ENCODE results near the gene FUS.
"Not testable (repeated sequence)": the region's sequence is repeated elsewhere in the genome, so short reads cannot be mapped to it uniquely, and the experiment has no call there.

The FUS gene

GRCh38 chr16:31187808-31188189, 7.9 kb downstream of the FUS start:
- DNase-seq, result no peak

GRCh38 chr16:31188450-31189411, 8.8 kb downstream of the FUS start:
- DNase-seq, result no peak

GRCh38 chr16:31189412-31189778, 9.5 kb downstream of the FUS start:
- DNase-seq, result no peak

- no peak for DNase-seq
These were observed 10.1 kb downstream of the FUS start for GRCh38 chr16:31190061-31190460.

- DNase-seq, result no peak
These were observed 11.0 kb downstream of the FUS start for GRCh38 chr16:31190818-31191444.

- DNase-seq, result no peak
These were observed 11.9 kb downstream of the FUS start for GRCh38 chr16:31191697-31192428.

GRCh38 chr16:31192856-31193642, 13.1 kb downstream of the FUS start:
- DNase-seq, result no peak

- DNase-seq, result no peak
These were observed 13.9 kb downstream of the FUS start for GRCh38 chr16:31193874-31194273.

- no peak for DNase-seq
These were observed 15.0 kb downstream of the FUS start for GRCh38 chr16:31194898-31195297.

- not testable (repeated sequence) for DNase-seq
These were observed 15.9 kb downstream of the FUS start for GRCh38 chr16:31195861-31196260.

GRCh38 chr16:31196324-31197088, 16.6 kb downstream of the FUS start:
- no peak for DNase-seq

GRCh38 chr16:31198207-31198882, 18.4 kb downstream of the FUS start:
- DNase-seq, result no peak

- no peak for DNase-seq
These were observed 19.6 kb downstream of the FUS start for GRCh38 chr16:31199430-31200041.

GRCh38 chr16:31200111-31200510, 20.2 kb downstream of the FUS start:
- not testable (repeated sequence) for DNase-seq

GRCh38 chr16:31200821-31201568, 21.1 kb downstream of the FUS start:
- no peak for DNase-seq

- DNase-seq, result peak; percentile 31
These were observed 21.9 kb downstream of the FUS start for GRCh38 chr16:31201582-31202413.

GRCh38 chr16:31202414-31203375, 22.8 kb downstream of the FUS start, which contains the start of gene PYCARD:
TSS of gene PYCARD (minus strand) at chr16:31202760. CDS start at chr16:31202690, 70 bp downstream.
- DNase-seq, result peak; percentile 66

Measured in retina (tissue), 1 donor.